Brain pericyte (primary cell): ENCODE data around the gene USP17L10.
"Not testable (repeated sequence)": the region's sequence is repeated elsewhere in the genome, so short reads cannot be mapped to it uniquely, and the experiment has no call there.

Experiments
- DNase-seq: peaks from one replicate; pipeline ENCODE4 v3.0.0-alpha.2; 2012; ENCODE audit warnings: low read depth, low spot score

Gene USP17L10

GRCh38 chr4:9210357-9210756 lies at the start of gene USP17L10:
Gene USP17L10, plus strand, starts transcription at chr4:9210657. Its CDS starts 0 bp downstream, at chr4:9210657.
- not testable (repeated sequence) for DNase-seq

- not testable (repeated sequence) for DNase-seq
Observed at GRCh38 chr4:9165990-9166389, 44.5 kb upstream of the USP17L10 start.

GRCh38 chr4:9169791-9170459 lies 40.5 kb upstream of the USP17L10 start, which contains the start of gene FAM90A26:
Gene FAM90A26, plus strand, starts transcription at chr4:9170409. Its CDS starts 2,764 bp downstream, at chr4:9173173.
- DNase-seq = not testable (repeated sequence)

- not testable (repeated sequence) for DNase-seq
Observed at GRCh38 chr4:9214701-9215100, 4.2 kb downstream of the USP17L10 start.

GRCh38 chr4:9215105-9215504 lies 4.6 kb downstream of the USP17L10 start, which contains the start of gene USP17L11:
Gene USP17L11, plus strand, starts transcription at chr4:9215405. Its CDS starts 0 bp downstream, at chr4:9215405.
- DNase-seq = not testable (repeated sequence)

GRCh38 chr4:9219852-9220251 lies 9.4 kb downstream of the USP17L10 start, which contains the start of gene USP17L12:
Gene USP17L12, plus strand, starts transcription at chr4:9220152. Its CDS starts 0 bp downstream, at chr4:9220152.
- DNase-seq = not testable (repeated sequence)

- DNase-seq = not testable (repeated sequence)
Observed at GRCh38 chr4:9224596-9224995, 14.1 kb downstream of the USP17L10 start, which contains the start of gene USP17L13. Gene USP17L13, plus strand, starts transcription at chr4:9224896. Its CDS starts 0 bp downstream, at chr4:9224896.

GRCh38 chr4:9230249-9230648 lies 19.8 kb downstream of the USP17L10 start:
- not testable (repeated sequence) for DNase-seq

- DNase-seq = not testable (repeated sequence)
Observed at GRCh38 chr4:9234085-9234484, 23.6 kb downstream of the USP17L10 start, which contains the start of gene USP17L15. Gene USP17L15, plus strand, starts transcription at chr4:9234385. Its CDS starts 0 bp downstream, at chr4:9234385.

GRCh38 chr4:9238461-9238860 lies 28.0 kb downstream of the USP17L10 start:
- DNase-seq = not testable (repeated sequence)

- not testable (repeated sequence) for DNase-seq
Observed at GRCh38 chr4:9243579-9243978, 33.1 kb downstream of the USP17L10 start, which contains the start of gene USP17L17. Gene USP17L17, plus strand, starts transcription at chr4:9243879. Its CDS starts 0 bp downstream, at chr4:9243879.

- DNase-seq = not testable (repeated sequence)
Observed at GRCh38 chr4:9247953-9248680, 37.7 kb downstream of the USP17L10 start, which contains the start of gene USP17L18. Gene USP17L18, plus strand, starts transcription at chr4:9248630. Its CDS starts 0 bp downstream, at chr4:9248630.

- DNase-seq = not testable (repeated sequence)
Observed at GRCh38 chr4:9253078-9253477, 42.6 kb downstream of the USP17L10 start, which contains the start of gene USP17L19. Gene USP17L19, plus strand, starts transcription at chr4:9253378. Its CDS starts 0 bp downstream, at chr4:9253378.

GRCh38 chr4:9257824-9258223 lies 47.4 kb downstream of the USP17L10 start, which contains the start of gene USP17L20:
Gene USP17L20, plus strand, starts transcription at chr4:9258124. Its CDS starts 0 bp downstream, at chr4:9258124.
- not testable (repeated sequence) for DNase-seq
